Activated CD4-positive, alpha-beta T cell treated with anti-CD3 and anti-CD28 coated beads for 36 hours (primary cell): ENCODE measurements around the gene NTNG1. TPM values are rescaled to one million over a fixed set of nuclear protein-coding genes. Genes with fewer than 3 reads are reported as not detected.
"Not testable (repeated sequence)": the region's sequence is repeated elsewhere in the genome, so short reads cannot be mapped to it uniquely, and the experiment has no call there.

ENCODE experiments used
- ATAC-seq: fragments of 200-7000 bp; cut with Tn5 transposase; one replicate; pipeline ENCODE4 v1.10.0; 2021; ENCODE audit warnings: mild to moderate bottlenecking, moderate library complexity
- CTCF ChIA-PET: fragments of 350-600 bp; sonication (Branson Sonifier 250); formaldehyde crosslinking; loops from one replicate; lab custom pipeline; 2021; ENCODE audit warnings: antibody characterized with exemption; lab: Charles Lee
- POLR2A ChIA-PET: fragments of 350-600 bp; sonication (Branson Sonifier 250); formaldehyde crosslinking; loops from one replicate; lab custom pipeline; 2021; ENCODE audit warnings: antibody characterized with exemption, inconsistent platforms; lab: Charles Lee
- DNase-seq: peaks from one replicate; pipeline ENCODE4 v3.0.0-alpha.2; 2020
- H3K27ac Mint-ChIP-seq: one replicate; pipeline ENCODE4 v1.8.0; 2021; ENCODE audit warnings: mixed read lengths
- H3K27me3 Mint-ChIP-seq: one replicate; pipeline ENCODE4 v1.8.0; 2021; ENCODE audit warnings: mixed read lengths
- H3K36me3 Mint-ChIP-seq: one replicate; pipeline ENCODE4 v1.8.0; 2021; ENCODE audit warnings: low read depth, mixed read lengths
- H3K4me1 Mint-ChIP-seq: one replicate; pipeline ENCODE4 v1.8.0; 2021; ENCODE audit warnings: mixed read lengths
- H3K4me3 Mint-ChIP-seq: one replicate; pipeline ENCODE4 v1.8.0; 2021; ENCODE audit warnings: mild to moderate bottlenecking, moderate library complexity, mixed read lengths
- H3K9me3 Mint-ChIP-seq: one replicate; pipeline ENCODE4 v1.8.0; 2021; ENCODE audit warnings: low read depth, mixed read lengths
- intact Hi-C, 2 experiments: fragments of 100-400 bp; cut with DNase I in 1 of 2; cut with micrococcal nuclease in 1 of 2; formaldehyde crosslinking; loops; one replicate each; pipeline versions ENCODE4 v1.14.2 to v1.15.1; 2022 to 2024; cut with DNase I, micrococcal nuclease
- total RNA-seq, 2 experiments: library from RNA; stranded (reverse); gene quantifications; one replicate each; pipeline ENCODE4 v1.2.3, GENCODE V29; 2021

The NTNG1 gene
- total RNA-seq, 2 experiments from 2014 or later = 0.28 TPM; not detected in 1

DNA sequence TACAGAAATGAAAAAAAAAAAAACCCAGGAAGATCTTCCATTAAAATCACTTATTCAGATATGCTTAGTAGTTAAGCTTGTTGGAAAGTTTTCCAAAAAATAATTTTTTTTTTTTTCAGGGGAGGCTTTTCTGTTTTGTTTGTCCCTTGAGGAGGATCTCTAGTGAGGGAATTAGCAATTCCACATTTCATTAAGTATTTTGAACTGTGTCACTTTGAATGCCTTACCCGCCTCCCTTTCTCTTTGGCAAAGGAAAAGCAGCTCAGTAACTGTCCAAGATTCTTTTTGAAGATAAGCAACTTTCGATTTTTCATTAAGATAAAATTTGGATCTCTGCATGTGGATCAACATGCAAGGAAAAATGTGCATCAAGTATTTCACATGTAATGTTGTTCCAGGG, 1.8 kb downstream of the NTNG1 start:
- no peak overlapping the region for H3K4me3 Mint-ChIP-seq
- H3K36me3 Mint-ChIP-seq = no peaks in the 10 kb centered on the region
- no peaks in the 10 kb centered on the region for H3K9me3 Mint-ChIP-seq
- POLR2A ChIA-PET = no interaction called here
- CTCF ChIA-PET = interaction anchor here (0.6 to 2.3 kb wide), 13 partner anchors 7 to 867 kb away, joined by 3 to 12 read pairs (median 3); partner anchors contain the start of gene PRMT6
- no peak for DNase-seq
- peaks cover 41% of the 10 kb centered on the region for H3K27me3 Mint-ChIP-seq
- H3K4me1 Mint-ChIP-seq = peaks cover 18% of the 10 kb centered on the region
- no peak for ATAC-seq
- intact Hi-C loops = loop anchor here in 1 of 2 experiments (5.0 kb wide), 1 partner anchor 85 kb away; the partner anchor contains the start of gene PRMT6
- no peak overlapping the region for H3K27ac Mint-ChIP-seq

DNA sequence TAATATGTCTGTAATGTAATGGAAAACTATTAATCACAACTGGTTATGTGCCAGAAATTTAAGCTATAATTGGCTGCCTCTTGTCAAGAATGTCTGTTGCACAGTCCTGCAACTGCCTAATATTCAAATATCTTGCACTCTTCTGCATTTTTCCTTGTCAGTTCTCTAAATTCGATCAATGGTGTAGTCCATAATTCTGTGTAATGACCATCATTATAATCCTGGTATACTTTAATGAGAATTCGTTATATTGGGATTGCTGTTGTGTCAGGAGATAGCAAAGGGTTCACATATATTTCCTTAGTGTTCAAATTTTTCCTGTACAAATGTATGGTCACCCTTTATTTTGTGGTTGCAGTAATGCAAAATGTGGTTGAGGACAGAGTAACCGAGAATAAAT, 4.8 kb downstream of the NTNG1 start:
- no peaks in the 10 kb centered on the region for H3K36me3 Mint-ChIP-seq
- intact Hi-C loops = no loop called here
- peaks cover 7% of the 10 kb centered on the region for H3K4me1 Mint-ChIP-seq
- DNase-seq (no peak), ATAC-seq (no peak)
- ChIA-PET POLR2A (no interaction called here), CTCF (interaction anchor here (0.7 kb wide), 1 partner anchor 9 kb away, joined by 4 read pairs; no protein-coding TSS in a partner anchor)
- H3K4me3 Mint-ChIP-seq = no peak overlapping the region
- H3K9me3 Mint-ChIP-seq = no peaks in the 10 kb centered on the region
- peaks cover 40% of the 10 kb centered on the region for H3K27me3 Mint-ChIP-seq
- H3K27ac Mint-ChIP-seq = no peak overlapping the region

DNA sequence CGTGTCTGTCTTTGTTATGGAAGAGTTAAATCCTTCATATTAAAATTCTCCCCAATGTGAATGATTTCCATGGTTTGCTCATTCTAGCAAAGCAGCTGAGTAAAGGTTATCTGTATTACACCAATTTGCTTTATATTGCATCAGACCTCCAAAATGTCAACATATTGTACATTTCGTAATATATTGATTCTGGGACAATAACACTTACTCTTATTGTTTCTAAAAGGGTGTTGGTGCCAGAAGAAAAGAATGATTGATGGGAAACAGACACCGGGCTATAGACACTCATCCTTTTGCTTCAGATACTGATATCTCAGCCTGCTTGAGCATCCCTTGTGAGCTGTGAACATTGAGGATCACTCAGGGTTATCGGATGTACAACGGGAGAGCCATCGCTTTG, 7.0 kb downstream of the NTNG1 start:
- intact Hi-C loops = no loop called here
- H3K4me3 Mint-ChIP-seq = no peak overlapping the region
- POLR2A ChIA-PET = no interaction called here
- peaks cover 30% of the 10 kb centered on the region for H3K27me3 Mint-ChIP-seq
- ATAC-seq = no peak
- H3K27ac Mint-ChIP-seq = no peak overlapping the region
- CTCF ChIA-PET = no interaction called here
- no peaks in the 10 kb centered on the region for H3K9me3 Mint-ChIP-seq
- H3K36me3 Mint-ChIP-seq = no peaks in the 10 kb centered on the region
- H3K4me1 Mint-ChIP-seq = no peaks in the 10 kb centered on the region
- DNase-seq = no peak

DNA sequence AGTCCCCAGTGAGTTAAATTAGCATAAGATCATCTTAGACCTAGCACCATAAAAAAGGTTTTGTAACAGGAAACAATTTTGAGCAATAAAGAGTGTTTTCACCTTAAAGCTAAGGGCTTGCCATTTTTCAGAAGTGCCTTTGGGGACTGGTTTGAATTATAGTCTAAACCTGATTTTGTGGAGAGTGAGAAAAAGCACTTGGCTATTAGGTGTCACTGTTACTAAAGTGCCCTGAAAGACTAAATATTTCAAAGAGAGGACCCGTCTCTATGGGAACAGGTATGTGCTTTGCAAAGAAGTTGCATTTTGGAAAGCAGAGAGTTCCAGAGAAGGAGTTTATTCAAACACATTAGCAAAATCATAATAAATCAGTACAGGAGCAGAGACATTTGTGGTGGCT, 9.1 kb downstream of the NTNG1 start:
- Mint-ChIP-seq H3K36me3 (no peaks in the 10 kb centered on the region), H3K4me1 (no peaks in the 10 kb centered on the region), H3K27ac (no peak overlapping the region), H3K4me3 (no peak overlapping the region), H3K9me3 (no peaks in the 10 kb centered on the region), H3K27me3 (peaks cover 32% of the 10 kb centered on the region)
- DNase-seq = no peak
- ChIA-PET POLR2A (no interaction called here), CTCF (interaction anchor here (0.8 kb wide), 1 partner anchor 8 kb away, joined by 3 read pairs; no protein-coding TSS in a partner anchor)
- intact Hi-C loops = no loop called here
- ATAC-seq = no peak

DNA sequence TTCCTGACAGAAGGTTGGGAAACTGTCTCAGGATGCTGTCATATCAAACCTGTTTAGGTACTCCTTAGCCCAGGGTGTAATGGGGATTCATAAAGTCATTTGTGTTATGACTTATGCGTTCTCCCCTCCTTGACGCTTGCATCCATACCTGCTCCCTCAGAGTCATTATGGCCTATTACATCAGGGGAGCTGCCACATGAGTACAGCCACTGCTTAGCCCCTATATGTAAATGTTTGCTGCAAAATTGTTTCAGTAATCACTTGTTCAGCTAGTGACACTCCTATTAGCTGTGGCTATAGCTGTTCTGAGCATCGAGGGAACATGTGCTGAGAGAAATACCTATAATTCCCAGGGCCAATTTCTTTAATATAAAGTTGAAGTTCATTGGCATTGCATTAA, 10.5 kb downstream of the NTNG1 start:
- POLR2A ChIA-PET = no interaction called here
- Mint-ChIP-seq H3K9me3 (no peaks in the 10 kb centered on the region), H3K4me3 (no peak overlapping the region), H3K36me3 (no peaks in the 10 kb centered on the region), H3K27me3 (peaks cover 30% of the 10 kb centered on the region), H3K27ac (no peak overlapping the region), H3K4me1 (no peaks in the 10 kb centered on the region)
- DNase-seq (no peak), ATAC-seq (no peak)
- intact Hi-C loops = no loop called here
- CTCF ChIA-PET = no interaction called here

DNA sequence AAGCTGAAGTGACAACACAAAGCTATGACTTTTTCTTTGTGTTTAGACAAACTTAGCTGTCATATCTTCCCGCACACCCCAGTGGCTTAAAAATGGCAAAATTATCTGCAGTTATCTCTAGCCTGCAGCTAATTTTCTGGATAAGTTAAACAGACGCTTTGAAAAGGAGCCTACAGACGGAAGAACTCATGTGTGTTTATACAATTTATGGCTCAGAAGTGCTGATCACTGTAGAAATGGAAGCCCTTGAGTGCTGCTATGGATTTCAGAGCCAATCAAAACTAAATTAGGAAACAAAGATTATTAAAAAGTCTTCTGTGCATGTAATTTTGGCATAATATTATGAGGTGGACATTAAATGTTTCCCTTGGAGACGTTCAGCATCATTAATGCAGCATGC, 11.6 kb downstream of the NTNG1 start:
- DNase-seq (no peak), ATAC-seq (no peak)
- Mint-ChIP-seq H3K27me3 (peaks cover 30% of the 10 kb centered on the region), H3K4me3 (no peak overlapping the region), H3K36me3 (no peaks in the 10 kb centered on the region), H3K9me3 (no peaks in the 10 kb centered on the region), H3K4me1 (no peaks in the 10 kb centered on the region), H3K27ac (no peak overlapping the region)
- CTCF ChIA-PET = interaction anchor here (0.7 to 1.1 kb wide), 2 partner anchors 10 to 82 kb away, joined by 3 to 4 read pairs; no protein-coding TSS in a partner anchor
- POLR2A ChIA-PET = no interaction called here
- intact Hi-C loops = no loop called here

DNA sequence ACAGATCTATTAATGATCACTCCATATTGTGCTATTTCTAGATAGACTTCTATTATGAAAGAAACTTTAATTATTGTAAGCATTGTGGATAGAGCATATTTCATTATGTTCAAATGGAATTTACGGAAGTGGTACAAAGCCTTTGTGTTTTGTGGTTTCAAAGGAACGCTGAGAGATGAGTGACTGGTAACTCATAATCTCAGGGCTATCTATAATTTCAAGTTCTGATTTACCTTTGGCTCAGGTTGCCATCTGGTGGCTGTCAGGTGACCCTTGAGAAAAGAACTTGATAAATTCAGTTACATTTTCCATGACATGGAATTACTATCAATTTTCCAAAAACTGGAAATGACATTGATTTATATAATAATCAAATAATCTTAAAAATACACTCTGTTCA, 12.2 kb downstream of the NTNG1 start:
- DNase-seq (no peak), ATAC-seq (no peak)
- POLR2A ChIA-PET = no interaction called here
- no peak overlapping the region for H3K27ac Mint-ChIP-seq
- no peak overlapping the region for H3K4me3 Mint-ChIP-seq
- peaks cover 26% of the 10 kb centered on the region for H3K27me3 Mint-ChIP-seq
- CTCF ChIA-PET = no interaction called here
- no peaks in the 10 kb centered on the region for H3K9me3 Mint-ChIP-seq
- intact Hi-C loops = no loop called here
- H3K4me1 Mint-ChIP-seq = no peaks in the 10 kb centered on the region
- no peaks in the 10 kb centered on the region for H3K36me3 Mint-ChIP-seq

DNA sequence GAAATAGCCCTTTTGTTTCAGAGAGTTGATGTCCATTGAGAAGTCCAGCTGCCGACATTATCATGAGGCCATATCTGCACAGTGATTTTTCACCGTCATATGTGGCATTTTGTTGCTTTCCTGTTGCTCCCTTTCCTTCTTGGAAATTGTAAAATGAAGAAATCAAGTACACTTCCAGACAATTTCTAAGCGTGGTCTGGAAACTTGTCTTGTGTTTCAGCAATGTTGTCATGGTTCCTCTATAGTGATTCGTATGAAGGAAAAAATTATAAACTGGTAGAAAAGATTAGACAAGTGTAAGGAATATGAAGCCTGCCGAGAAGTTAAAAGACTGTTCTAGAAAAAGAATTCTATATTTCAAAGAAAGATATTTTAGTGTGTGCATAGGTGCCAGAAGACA, 17.7 kb downstream of the NTNG1 start:
- Mint-ChIP-seq H3K27ac (no peak overlapping the region), H3K27me3 (peaks cover 16% of the 10 kb centered on the region), H3K9me3 (no peaks in the 10 kb centered on the region), H3K4me3 (no peak overlapping the region), H3K4me1 (no peaks in the 10 kb centered on the region), H3K36me3 (no peaks in the 10 kb centered on the region)
- ChIA-PET CTCF (no interaction called here), POLR2A (no interaction called here)
- ATAC-seq = no peak
- intact Hi-C loops = no loop called here
- no peak for DNase-seq

DNA sequence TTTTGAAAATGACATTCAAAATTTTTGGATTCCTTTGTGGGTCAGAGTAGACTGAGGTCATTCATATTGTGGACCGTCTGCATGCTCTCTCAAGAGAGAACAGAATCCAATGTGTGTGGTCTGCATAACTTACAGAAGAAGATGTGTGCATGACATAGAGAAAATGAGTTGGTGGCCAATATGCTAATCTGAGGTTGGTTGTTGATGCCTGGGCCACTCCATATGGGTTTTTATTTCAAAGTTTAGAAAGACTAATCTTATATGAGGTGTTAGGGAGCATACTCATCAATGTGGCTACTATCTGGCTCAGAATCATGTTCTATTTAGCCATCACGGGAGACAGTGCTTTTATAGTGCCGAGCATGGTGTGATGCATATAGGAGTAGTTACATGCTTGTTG, 18.2 kb downstream of the NTNG1 start:
- CTCF ChIA-PET = no interaction called here
- intact Hi-C loops = no loop called here

DNA sequence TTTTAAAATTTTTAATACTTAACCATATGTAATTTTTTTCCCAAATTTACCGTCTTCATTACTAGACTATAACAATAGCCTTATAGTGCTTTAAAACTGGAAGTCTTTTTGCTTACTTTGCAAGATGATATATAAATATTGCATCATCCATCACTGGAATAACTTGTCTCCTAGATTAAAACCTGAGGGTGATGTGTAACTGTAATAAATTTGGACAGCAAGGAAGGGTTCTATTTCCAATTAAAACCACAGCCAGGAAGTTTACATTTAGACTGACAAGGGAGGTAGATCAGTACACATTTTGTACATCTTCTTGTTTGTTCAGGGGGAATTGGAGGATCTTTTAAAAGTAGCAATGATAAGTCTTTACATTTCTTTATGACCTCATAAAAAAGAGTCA, 21.9 kb downstream of the NTNG1 start:
- Mint-ChIP-seq H3K4me1 (no peaks in the 10 kb centered on the region), H3K36me3 (no peaks in the 10 kb centered on the region), H3K27me3 (peaks cover 7% of the 10 kb centered on the region), H3K4me3 (no peak overlapping the region), H3K9me3 (peaks cover 6% of the 10 kb centered on the region), H3K27ac (no peak overlapping the region)
- intact Hi-C loops = no loop called here
- POLR2A ChIA-PET = no interaction called here
- no peak for DNase-seq
- CTCF ChIA-PET = no interaction called here
- no peak for ATAC-seq

More for the DNA sequence above, 18.2 kb downstream of the NTNG1 start:
- no peaks in the 10 kb centered on the region for H3K36me3 Mint-ChIP-seq
- POLR2A ChIA-PET = no interaction called here
- no peak overlapping the region for H3K4me3 Mint-ChIP-seq
- no peak for ATAC-seq
- peaks cover 11% of the 10 kb centered on the region for H3K27me3 Mint-ChIP-seq
- no peak for DNase-seq
- no peaks in the 10 kb centered on the region for H3K9me3 Mint-ChIP-seq
- no peaks in the 10 kb centered on the region for H3K4me1 Mint-ChIP-seq
- no peak overlapping the region for H3K27ac Mint-ChIP-seq

DNA sequence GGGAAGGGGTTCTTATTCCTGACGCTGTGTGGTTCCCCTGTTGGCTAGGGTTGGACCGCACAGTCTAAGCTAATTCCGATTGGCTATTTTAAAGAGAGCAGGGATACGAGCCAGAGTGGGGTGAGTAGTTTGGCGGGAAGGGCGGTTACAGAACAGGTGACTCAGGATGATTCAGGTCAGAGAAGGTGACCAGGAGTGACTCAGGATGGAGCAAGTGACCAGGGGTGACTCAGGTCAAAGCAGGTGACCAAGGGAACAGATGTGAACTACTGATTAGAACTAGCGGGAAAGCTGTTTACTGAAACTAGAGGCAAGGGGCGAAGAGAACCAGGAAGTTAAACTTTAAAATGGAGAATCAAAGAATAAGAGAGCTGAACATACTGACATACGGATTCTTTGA, 24.1 kb downstream of the NTNG1 start:
- H3K36me3 Mint-ChIP-seq, ATAC-seq, H3K4me3 Mint-ChIP-seq, DNase-seq, intact Hi-C loops, H3K27me3 Mint-ChIP-seq, H3K27ac Mint-ChIP-seq, H3K9me3 Mint-ChIP-seq, H3K4me1 Mint-ChIP-seq: not testable (repeated sequence)
- ChIA-PET CTCF (interaction anchor here (0.6 kb wide), 1 partner anchor 153 kb away, joined by 3 read pairs; no protein-coding TSS in a partner anchor), POLR2A (interaction anchor here (0.8 kb wide), 1 partner anchor 8 kb away, joined by 6 read pairs; no protein-coding TSS in a partner anchor)

DNA sequence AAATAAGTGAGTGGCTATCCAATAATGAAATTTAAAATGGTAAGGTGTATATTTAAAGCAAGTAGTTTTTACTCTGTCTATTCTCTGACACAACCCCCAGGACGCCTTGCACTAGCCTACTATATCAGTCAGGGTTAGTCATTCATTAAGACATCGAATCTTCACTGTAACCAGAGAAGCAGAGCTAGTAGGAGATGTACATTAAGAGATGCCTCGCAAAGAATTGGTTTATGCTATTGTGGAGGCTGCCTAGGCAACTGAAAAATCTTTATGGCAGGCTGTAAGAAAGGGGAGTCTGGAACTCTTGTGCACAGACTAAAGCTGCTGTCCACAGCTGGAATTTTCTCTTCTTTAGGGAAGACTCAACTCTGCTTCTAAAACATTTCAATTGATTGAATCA, 28.8 kb downstream of the NTNG1 start:
- no peaks in the 10 kb centered on the region for H3K36me3 Mint-ChIP-seq
- ChIA-PET POLR2A (no interaction called here), CTCF (no interaction called here)
- peaks cover 4% of the 10 kb centered on the region for H3K9me3 Mint-ChIP-seq
- H3K27me3 Mint-ChIP-seq = peaks cover 1% of the 10 kb centered on the region
- DNase-seq (no peak), ATAC-seq (no peak)
- no peaks in the 10 kb centered on the region for H3K4me1 Mint-ChIP-seq
- intact Hi-C loops = no loop called here
- H3K4me3 Mint-ChIP-seq = no peak overlapping the region
- no peak overlapping the region for H3K27ac Mint-ChIP-seq
